HG02610 (cell line): ENCODE results near the gene RAMP1.

Experiments
- ATAC-seq: cut with Tn5 transposase; IDR thresholded peaks from one replicate; pipeline ENCODE4 v1.9.1; 2021; ENCODE audit warnings: mild to moderate bottlenecking, moderate library complexity; ENCODE audit not compliant: unreplicated experiment

Gene RAMP1

DNA sequence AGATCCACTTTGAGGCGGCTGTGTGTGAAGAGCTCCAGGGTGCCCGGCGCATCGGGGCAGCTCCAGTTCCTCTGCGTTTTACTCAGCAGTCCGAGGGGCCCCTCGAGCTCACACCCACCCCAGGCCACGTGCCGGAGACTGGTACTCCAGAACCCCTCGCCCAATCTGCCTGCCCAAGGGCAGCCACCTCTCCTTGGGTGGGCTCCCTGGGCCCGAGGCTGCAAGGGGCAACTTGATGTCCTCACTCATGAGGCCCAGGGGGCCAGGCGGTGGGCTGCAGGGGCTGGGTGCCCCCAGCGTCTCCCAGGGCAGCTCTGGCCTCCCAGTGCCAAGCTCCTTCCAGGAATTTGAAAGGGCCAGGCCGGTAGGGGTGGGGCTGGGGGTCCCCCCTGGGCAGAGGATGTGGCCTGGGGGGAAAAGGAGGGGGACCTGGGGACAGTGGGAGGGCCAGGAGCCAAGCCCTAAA, 16.7 kb downstream of the RAMP1 start:
- no peak for ATAC-seq

DNA sequence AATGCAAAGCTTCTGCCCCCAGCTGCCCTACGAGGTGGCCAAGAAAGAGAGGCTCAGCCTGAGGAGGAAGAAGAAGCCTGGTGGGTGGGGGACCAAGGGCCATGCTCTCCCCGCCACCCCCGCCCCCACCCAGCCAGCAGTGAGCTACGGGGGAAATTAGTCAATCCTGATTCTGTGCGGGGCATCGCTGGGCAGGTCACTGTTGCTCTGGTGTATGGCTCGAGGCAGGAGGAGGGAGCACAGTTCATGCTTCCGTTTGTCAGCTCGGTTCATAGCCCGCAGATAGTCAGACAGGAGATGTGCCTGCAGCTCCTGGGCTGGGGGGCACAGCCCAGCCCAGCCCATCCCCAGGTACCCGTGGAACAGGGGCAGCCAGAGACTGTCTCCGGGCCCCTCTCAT, 17.1 kb downstream of the RAMP1 start:
- no peak for ATAC-seq

DNA sequence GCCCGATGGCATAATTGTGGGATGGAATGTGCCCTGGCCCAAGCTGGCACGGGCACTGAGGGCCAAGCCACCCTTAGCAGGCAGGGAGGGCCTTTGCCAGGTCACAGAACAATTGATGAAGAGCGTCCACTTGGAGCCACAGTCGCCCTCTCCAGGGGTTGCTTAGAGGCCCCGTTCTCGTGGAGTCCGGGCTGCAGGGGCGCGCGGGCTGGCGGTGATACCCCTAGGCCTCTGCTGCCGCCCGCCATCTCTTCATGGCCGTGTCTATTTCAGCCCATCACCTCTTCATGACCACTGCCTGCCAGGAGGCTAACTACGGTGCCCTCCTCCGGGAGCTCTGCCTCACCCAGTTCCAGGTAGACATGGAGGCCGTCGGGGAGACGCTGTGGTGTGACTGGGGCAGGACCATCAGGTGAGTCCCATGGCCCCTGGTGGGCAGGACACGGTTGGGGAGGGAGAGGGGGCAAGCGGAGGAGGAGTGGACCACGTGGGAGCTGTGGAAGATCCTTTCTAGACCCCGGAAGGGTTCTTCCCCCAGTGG, 17.6 kb downstream of the RAMP1 start:
- no peak for ATAC-seq

DNA sequence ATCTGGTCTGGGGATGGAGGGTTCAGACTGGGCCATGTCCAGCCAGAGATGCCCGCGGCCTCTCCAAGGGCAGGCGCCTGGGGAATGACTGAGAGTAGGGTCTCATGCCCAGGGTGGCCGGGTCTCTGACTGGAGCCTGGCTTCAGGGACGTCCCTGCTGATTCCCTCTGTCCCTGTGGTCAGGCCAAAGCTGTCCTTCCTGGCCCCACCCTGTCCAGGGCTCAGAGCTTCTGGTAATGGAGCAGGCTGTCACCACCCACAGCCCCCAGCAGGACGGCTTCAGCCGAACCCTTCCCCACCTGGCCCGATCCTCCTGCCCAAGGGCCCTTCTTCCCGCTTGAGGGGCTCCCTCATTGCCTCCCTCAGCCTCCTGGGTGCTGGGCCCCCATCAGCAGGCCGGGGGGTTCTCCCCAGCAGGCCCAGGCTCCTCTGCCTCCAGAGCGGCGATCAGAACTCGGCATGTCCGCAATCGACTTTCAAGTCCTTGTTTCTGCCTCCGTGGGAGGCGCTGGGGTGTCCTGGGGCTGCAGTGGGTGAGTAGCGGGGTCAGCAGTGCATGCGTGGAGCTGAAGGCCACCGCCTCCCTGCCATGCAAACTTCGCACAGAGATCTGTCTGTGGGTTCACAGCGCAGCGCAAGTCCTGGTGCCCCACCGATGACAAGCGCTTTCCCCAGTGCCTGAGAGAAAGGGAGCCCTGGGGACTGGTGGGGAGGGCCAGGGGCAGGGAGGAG, 18.3 kb downstream of the RAMP1 start:
- no peak for ATAC-seq

DNA sequence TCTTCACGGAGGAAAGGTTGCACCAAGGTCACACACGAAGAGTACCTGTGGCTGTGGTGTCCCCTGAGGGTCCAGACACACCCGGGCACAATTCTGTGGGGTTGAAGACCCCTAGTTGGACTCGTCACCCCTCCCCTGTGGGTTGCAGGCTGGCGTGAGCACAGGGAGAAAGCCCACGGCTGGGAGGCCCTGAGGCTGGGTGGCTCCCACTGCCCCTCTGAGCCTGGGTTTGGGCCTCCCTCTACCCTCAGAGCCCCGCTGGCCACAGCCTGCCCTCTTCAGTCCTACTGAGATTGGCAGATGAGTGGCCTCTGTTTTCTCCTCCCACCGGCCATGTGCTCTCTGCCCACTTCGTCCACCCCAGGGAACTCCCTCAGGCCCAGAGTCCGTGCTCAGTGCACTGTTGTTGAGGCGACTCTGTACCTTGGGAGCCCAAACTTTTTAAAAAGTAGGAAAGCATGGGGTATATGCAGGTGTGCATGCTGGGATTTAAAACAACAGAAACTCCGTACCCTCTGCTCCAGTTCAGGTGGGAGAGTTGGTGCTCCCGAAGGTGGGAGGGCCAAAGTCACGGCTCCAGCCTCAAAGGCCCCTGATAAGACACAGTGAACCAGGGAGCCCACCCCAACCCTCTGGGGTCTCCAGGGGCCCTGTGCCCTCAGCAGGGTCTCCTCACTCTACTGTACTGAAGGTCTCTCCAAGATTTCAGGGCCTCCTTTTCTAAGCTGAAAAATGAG, 19.1 kb downstream of the RAMP1 start:
- no peak for ATAC-seq

DNA sequence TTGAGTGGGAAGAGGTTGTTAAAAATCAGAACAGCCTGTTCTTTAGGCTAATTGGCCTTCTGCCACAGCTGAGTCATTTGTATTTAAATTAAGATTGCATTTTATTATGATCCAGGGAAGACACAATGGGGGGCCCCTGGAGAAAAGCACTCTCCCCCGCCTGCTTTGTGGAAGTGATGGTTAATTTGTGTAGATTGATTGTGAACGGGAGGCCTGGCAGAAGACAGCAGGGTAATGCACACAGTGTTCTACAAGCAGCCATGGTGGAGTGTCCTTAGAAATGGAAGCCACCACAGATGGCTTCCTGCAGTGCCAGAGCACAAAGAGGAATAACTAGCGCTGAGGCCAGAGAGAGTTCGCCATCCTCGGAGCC, 19.6 kb downstream of the RAMP1 start:
- ATAC-seq: no peak

DNA sequence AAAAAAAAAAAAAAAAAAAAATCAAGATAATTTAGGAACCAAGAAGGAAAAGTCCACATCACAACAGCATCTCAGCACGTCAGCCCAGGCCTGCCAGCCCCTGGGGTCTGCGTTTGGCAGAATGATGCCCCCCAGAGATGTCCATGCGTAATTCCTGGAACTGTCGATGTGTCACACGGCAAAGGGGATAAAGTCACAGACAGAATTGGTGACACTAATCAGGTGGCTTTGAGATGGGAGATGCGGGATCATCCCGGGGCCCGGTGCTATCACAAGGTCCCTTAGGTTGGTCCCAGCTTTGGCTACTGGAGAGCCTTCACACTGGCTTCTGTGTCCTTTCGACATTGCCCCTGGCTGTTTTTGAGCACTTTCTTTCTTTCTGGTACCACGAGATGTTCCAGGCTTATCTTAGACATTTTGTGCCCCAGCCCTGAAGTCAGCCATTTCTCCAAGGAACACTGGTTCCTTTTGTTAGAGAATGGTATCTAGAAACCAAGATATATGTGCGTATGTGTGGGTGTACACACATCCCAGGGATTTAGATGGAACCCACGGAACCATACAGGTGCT, 20.7 kb downstream of the RAMP1 start:
- ATAC-seq: no peak

DNA sequence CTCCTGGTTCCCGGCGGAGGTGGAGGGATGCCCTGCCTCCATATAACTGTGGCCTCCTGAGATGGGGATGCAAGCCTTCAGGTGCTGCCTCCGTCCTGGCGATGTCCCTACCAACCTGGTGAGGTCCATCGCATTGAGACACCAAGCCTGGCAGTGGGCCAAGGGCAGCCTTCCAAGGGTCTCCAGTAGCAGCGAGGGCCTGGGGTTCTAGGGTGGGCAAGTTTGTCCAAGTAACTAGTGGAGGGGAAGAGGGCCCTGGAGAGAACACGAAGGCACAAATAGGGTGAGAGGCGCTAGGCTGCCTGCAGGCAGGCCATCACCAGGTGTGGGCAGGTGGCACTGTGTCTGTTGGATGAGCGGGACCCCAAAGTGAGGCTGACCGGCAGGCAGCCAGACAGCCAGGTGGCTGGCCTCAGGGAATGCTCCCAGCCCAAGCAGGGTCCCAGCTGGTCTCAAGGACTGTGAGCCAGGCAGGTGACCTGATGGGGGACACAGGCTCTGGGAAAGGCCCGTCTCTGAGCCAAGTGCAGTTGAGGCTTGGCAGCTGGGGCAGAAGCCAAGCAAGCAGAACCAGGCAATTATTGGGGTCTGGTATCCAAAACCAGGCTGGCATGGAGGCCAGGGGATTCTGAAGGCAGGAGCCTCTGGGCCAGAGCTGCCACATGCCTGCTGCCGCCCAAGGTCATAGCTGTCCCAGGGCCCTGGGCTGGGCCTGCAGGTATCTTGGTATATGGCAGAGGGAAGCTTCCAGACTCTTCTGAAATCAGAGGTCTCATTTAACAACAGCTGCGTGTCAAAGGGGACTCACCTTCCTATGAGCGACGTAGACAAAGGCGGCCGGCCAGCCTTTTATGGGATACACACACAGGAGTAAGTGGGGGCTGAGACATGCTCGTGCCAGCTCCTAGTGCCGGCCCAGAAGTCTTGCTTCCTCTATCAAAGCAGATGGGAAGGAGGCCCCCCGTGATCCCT, 23.4 kb downstream of the RAMP1 start:
- no peak for ATAC-seq

DNA sequence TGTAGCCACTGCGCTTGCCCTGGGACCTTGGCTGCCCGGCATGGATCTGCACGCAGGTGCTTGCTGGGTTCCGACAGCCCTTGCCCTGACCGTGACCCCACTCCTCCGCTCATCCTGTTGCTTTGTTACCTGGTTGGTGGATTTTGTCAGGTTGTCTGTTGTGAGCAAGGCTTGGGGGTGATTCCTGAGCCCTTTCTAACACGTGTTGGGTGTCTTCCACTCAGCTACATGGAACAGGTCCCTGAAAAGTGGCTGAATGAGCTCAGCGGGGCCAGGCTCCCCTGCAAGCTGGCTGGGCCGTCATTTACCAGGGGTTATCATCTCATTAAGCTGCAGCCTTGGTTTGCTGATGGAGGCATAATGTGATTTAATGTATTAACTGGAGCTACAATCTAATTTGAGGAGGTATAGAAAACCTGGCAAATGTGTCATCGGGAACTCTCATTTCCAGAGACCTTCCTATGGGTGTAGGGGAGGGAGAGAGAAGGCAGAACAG, 24.6 kb downstream of the RAMP1 start:
- ATAC-seq: no peak

DNA sequence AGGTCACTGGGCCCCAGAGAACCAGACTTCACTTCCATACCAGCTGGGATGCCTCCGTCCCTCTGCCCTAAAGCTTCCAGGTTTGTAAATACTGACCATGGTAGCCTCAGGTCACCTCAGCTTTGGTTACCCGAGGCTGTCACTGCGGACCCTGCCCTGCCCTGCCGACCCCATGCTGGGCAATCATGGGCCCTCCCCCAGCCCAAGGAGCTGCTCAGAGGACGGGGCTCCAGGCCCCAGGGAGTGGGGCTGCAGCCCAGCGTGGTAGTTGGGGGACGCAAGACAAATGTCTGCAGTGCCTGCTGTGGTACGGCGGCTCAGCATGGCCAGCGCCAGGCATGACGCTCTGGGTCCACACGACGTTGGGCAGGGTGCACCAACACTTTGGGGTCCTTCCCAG, 25.3 kb downstream of the RAMP1 start:
- ATAC-seq: no peak

DNA sequence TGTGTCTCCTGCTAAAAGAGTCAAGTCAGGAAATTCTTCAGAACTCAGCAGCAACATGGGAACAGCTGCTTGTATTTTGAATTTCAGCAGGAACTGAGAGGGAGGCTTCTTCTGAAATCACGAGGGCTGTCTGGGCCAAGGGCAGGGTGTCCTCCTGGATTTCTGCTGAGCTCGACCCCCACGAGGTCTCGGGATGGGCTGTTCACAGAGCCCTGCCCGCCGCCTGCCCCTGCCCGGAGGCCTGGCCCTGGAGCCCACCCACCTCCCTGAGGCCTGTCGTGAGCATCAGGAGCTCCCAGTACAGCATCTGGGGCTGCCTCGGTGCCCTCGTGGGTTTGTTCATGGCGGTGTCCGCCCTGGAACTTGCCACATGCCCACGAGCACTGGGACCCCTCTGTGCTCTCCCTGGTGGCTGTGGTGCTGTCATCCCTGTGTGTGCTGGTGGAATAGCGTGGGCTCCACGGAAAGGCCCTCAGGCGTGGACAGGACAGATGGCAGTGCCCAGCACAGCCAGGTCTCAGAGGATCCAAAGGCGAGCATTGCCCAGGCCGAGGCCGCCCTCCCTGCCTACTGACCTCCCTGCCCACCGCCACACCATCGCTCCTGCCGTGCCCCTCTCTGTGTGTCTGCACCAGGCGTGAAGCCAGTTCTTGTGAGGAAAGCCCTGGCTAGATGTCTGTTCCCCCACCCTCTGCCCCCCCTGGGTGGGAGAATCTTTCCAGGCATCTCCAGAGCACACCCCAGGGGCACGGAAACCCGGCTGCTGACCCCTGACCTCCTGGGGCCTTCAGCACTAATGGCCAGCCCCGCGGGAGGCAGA, 25.9 kb downstream of the RAMP1 start:
- no peak for ATAC-seq

DNA sequence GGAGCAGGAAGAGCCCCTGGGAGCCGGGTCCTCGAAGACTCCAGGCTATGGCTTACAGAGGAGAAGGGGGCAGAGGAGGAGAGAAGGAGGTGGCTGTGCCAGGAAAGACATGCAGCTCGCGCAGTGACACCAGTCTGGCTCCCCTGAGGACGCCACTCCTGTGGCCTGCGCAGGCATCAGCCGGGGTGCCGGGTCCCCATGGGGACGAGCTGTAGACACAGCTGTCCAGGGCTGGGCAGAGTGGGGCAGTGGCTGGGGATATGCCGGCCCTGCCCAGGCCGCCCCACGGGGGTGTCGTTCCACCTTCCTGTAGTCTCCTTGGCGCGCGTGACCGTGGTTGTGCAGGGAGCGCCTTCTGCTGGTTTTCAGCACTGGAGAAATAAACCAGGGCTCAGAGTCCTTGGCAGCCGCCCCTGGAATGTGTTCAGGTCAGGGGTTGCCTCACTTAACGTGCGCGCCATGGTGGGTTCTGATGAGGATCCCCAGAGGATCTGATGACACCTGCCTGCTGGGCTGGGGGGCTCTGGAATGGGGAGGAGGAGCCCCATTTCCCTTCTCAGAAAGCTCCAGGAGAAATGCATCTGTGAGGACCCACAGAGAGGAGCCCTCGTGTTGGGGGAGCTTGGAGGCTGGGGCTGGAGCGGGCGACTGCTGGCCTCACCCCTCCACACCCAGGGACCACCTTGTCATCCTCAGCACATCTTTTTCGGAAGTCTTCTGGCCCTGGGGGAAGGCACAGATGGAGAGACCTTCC, 26.7 kb downstream of the RAMP1 start:
- ATAC-seq: no peak

DNA sequence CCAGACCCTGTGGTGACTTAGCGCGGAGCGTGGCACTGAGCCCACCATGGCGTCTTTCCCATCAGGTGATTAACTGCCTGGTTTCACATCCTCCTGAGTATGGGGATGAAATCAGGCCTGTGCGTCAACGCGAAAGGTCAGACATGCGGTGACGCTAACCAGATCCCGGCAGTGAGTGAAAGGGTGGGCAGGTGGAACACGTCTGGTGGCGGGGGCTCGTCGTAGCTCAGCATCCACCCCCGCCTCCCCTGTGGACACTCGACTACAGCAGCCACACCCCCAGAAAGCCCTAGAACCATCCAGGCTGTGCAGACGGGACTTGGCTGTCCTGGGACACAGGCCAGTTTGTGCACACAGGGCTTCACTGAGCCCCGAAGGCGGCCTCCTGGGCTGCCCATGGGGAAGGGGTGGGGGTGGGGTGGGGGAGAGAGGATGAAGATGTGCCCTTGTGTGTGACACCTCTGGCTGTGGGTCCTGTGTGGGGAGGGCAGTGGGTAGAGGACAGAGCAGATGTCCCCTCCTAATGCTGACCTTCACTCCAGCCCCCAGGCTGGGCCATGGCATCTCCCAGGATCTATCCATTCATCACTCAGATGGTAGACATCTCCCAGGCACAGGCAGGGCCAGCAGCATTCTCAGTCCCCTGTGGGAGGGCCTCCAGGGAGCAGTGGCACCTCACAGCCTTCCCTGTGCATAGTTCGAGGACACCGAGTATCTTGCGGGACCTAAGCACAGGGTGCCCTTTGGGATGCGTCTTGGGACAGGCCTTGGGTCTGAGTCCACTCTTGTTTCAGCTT, 27.5 kb downstream of the RAMP1 start:
- no peak for ATAC-seq

DNA sequence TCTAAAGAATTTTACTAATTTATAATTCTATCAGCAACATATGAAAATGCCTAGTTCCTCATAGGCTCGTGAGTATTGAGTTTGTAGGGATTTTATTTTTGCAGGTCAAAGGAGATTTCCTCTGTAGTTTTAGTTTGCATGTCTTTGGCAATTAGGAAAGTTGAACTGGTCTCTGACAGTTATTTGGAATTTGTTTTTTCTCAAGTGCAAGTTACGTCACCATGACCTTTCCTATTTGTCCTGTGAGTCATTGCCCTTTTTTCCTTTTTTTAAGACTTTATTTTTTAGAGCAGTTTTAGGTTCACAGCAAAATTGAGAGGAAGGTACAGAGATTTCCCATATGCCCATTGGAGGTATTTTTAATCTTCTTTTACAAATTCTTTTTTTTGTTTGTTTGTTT, 29.0 kb downstream of the RAMP1 start:
- no peak for ATAC-seq

DNA sequence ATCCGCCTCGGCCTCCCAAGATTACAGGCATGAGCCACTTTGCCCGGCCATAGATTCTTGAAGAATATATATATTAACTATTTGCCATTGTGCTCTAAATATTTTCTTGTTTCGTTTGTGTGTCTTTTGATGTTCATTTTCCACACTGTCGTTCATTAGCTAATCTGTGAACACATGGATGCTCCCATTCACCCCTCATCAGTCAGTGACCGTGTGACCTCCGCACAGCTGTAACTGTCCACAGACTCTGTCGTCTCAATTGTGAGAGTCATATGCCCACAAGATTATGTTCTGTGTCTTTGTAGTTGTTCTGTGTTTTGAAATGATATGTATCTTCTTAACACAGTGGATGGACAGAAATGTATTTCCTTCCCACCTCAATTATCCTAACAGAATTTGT, 29.6 kb downstream of the RAMP1 start:
- no peak for ATAC-seq

DNA sequence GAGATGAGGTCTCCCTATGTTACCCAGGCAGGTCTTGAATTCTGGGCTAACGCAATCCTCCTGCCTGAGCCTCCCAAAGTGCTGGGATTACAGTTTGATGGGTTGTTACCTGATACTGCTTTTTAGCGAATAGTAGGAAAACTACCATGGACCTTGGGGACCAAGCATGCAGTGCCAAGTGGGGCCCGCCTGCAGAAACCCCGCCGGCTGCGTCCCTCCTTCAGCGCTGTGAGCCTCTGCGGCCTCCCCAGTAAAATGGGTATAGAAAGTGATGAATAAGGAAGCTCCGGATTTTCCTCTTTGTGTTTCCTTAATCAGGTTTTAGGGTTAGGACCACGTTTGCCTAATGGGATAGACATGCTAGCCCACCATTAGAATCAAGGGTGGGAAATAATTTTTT, 30.4 kb downstream of the RAMP1 start:
- no peak for ATAC-seq

DNA sequence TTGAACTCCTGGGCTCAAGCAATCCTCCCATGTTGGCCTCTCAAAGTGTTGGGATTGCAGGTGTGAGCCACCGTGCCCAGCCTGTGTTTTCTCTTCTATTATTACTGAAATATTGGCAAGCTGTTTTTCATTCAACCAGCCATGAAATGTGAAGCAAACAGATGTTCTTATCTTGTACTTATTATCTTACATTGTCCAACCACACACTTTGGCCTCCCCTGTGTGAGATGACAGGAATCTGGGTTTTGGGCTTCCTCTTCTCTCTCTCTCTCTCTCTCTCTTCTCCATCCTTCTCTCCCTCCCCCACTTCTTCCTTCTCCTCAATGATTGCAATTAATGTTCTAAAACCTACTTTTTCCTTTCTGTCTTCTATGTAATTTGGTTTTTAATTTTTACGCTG, 33.1 kb downstream of the RAMP1 start:
- ATAC-seq: no peak

DNA sequence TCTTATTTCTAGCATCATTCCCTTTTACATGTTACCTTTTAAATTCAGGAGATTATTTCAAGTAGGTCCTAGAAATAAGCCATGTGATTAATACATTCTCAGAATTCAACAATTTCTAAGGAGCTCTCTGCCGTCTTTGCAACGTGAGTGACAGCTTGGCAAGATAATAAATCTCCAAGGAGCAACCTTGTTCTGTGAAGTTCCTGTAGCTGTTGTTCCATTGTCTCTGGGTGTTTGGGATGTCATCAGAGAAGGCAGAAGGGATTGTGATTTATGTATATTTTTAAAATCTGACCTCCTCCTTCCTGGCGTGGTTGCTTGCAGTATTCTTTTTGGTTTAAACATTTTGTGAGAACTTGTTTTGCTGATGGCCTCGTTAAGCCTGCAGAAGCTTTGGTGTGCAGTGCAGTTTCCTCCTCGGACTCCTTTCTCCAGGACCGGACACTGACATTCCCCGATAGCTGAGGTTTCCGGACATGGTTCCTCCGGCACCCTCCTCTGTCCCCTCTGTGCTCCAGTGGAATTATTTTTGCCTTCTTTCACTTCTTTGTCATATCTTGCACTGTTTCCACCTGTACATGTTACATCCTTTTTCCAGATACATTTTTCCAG, 33.7 kb downstream of the RAMP1 start:
- ATAC-seq: no peak
